Endothelial cell of umbilical vein (primary cell): ENCODE data around the gene ITGA6. TPM values are rescaled to one million over a fixed set of nuclear protein-coding genes. Genes with fewer than 3 reads are reported as not detected.

ENCODE experiments used
- BruUV-seq: library from RNA; stranded (reverse); fragments of 400-500 nt; replicated peaks from 2 replicates; lab custom pipeline; 2021; lab: Mats Ljungman, UMichigan
- CTCF ChIA-PET: fragments of 300-600, 350-600 bp; sonication (Branson Sonifier 250); formaldehyde crosslinking; loops from one replicate; lab custom pipeline; 2021; ENCODE audit warnings: antibody characterized with exemption, inconsistent platforms; lab: Charles Lee
- POLR2A ChIA-PET: fragments of 300-600, 350-600 bp; sonication (Branson Sonifier 250); formaldehyde crosslinking; loops from one replicate; lab custom pipeline; 2021; ENCODE audit warnings: antibody characterized with exemption, inconsistent platforms; lab: Charles Lee
- DNase-seq: peaks from one replicate; pipeline ENCODE4 v3.0.0-alpha.2; 2011; ENCODE audit warnings: low read depth, low spot score
- FAIRE-seq: peaks from 2 replicates; lab custom pipeline; 2011; peaks lifted over from hg19 to GRCh38; lab: Jason Lieb, UNC
- H2AFZ ChIP-seq: 2 replicates; pipeline ENCODE4 v1.6.0; 2012; ENCODE audit warnings: low read depth, low read length, control low read depth, inconsistent platforms
- H3K27ac ChIP-seq: 2 replicates; pipeline ENCODE4 v1.5.1; 2011; ENCODE audit warnings: low read depth, mild to moderate bottlenecking, control low read depth, low read length, moderate library complexity; ENCODE audit not compliant: insufficient read depth
- H3K27me3 ChIP-seq, 2 experiments: 2 replicates each; pipeline versions ENCODE4 v1.6.0 to v1.6.1; 2011; ENCODE audit warnings: low read length in 2 of 2, mixed read lengths in 1 of 2; ENCODE audit not compliant: control insufficient read depth in 2 of 2, insufficient read depth in 2 of 2
- H3K36me3 ChIP-seq, 2 experiments: 2 replicates in 1 of 2; 3 replicates in 1 of 2; pipeline ENCODE4 v1.5.1; 2011; ENCODE audit warnings: low read length in 2 of 2, mild to moderate bottlenecking in 1 of 2, moderate library complexity in 1 of 2; ENCODE audit not compliant: control insufficient read depth in 2 of 2, insufficient read depth in 2 of 2; ENCODE audit errors: extremely low read depth in 1 of 2
- H3K4me1 ChIP-seq: 3 replicates; pipeline ENCODE4 v1.5.1; 2011; ENCODE audit warnings: mild to moderate bottlenecking, low read length; ENCODE audit not compliant: control insufficient read depth, insufficient read depth; ENCODE audit errors: extremely low read depth
- H3K4me2 ChIP-seq: 2 replicates; pipeline ENCODE4 v1.6.1; 2011; ENCODE audit warnings: low read length, control low read depth, mixed read lengths; ENCODE audit not compliant: insufficient read depth
- H3K4me3 ChIP-seq, 3 experiments: fragments of 200-600 bp in 1 of 3; sonication (generic), shearing (Covaris generic) in 1 of 3; replicated peaks in 1 of 3; 2 replicates each; pipeline ENCODE4 v1.5.1; 2011 to 2016; ENCODE audit warnings: control low read depth in 3 of 3, low read length in 3 of 3, mild to moderate bottlenecking in 2 of 3, inconsistent platforms in 1 of 3, low read depth in 1 of 3, moderate library complexity in 1 of 3; ENCODE audit not compliant: insufficient read depth in 1 of 3
- H3K79me2 ChIP-seq: 2 replicates; pipeline ENCODE4 v1.6.0; 2012; ENCODE audit warnings: low read length, inconsistent platforms; ENCODE audit not compliant: control insufficient read depth, insufficient read depth
- H3K9ac ChIP-seq: replicated peaks from 2 replicates; pipeline ENCODE3; 2011; ENCODE audit warnings: low read length, control low read depth; ENCODE audit not compliant: insufficient read depth; ENCODE audit errors: extremely low read depth
- H3K9me1 ChIP-seq: replicated peaks from 3 replicates; pipeline ENCODE4 v1.6.0; 2011; ENCODE audit warnings: mild to moderate bottlenecking, low read length; ENCODE audit not compliant: control insufficient read depth, insufficient read depth; ENCODE audit errors: extremely low read depth
- H3K9me3 ChIP-seq: replicated peaks from 2 replicates; pipeline ENCODE4 v1.5.1; 2012; ENCODE audit warnings: low read length, inconsistent platforms; ENCODE audit not compliant: control insufficient read depth, insufficient read depth
- H4K20me1 ChIP-seq: replicated peaks from 2 replicates; pipeline ENCODE3; 2011; ENCODE audit warnings: mild to moderate bottlenecking, low read length; ENCODE audit not compliant: control insufficient read depth, insufficient read depth; ENCODE audit errors: extremely low read depth
- EZH2 ChIP-seq: IDR thresholded peaks from 2 replicates; pipeline ENCODE4 v1.6.1; 2012; ENCODE audit warnings: borderline replicate concordance, low read depth, mild to moderate bottlenecking, moderate library complexity, low read length, inconsistent platforms; ENCODE audit not compliant: severe bottlenecking
- FOS ChIP-seq: IDR thresholded peaks from 2 replicates; pipeline ENCODE4 v1.6.1; 2011; ENCODE audit warnings: mild to moderate bottlenecking, low read length, moderate library complexity, borderline replicate concordance; ENCODE audit not compliant: insufficient read depth
- GATA2 ChIP-seq: IDR thresholded peaks from 2 replicates; pipeline ENCODE4 v1.7.0; 2011; ENCODE audit warnings: low read depth, mild to moderate bottlenecking, moderate library complexity, mixed read lengths, low read length; ENCODE audit not compliant: insufficient read length, insufficient read depth
- JUN ChIP-seq: IDR thresholded peaks from 2 replicates; pipeline ENCODE4 v1.6.1; 2011; ENCODE audit warnings: borderline replicate concordance, low read depth; ENCODE audit not compliant: insufficient read length, insufficient read depth
- MYC ChIP-seq: IDR thresholded peaks from one replicate; pipeline ENCODE4 v1.6.1; 2011; ENCODE audit warnings: mild to moderate bottlenecking, low read depth, low read length
- POLR2A ChIP-seq: IDR thresholded peaks from 2 replicates; pipeline ENCODE4 v1.6.1; 2012; ENCODE audit warnings: low read depth, mild to moderate bottlenecking, control low read depth, low read length
- POLR2AphosphoS5 ChIP-seq: IDR thresholded peaks from 2 replicates; pipeline ENCODE4 v1.6.1; 2012; ENCODE audit warnings: low read depth, mild to moderate bottlenecking, control low read depth, low read length, moderate library complexity; ENCODE audit not compliant: insufficient read depth
- dilution Hi-C: fragments of 300-500 bp; cut with MboI; formaldehyde crosslinking; loops from one replicate; pipeline ENCODE4 v1.15.0; 2019; ENCODE audit warnings: low sequenced_read_pairs; ENCODE audit not compliant: extremely low pct_ligation_motif_present
- intact Hi-C: fragments of 100-400 bp; cut with micrococcal nuclease; formaldehyde crosslinking; loops from one replicate; pipeline ENCODE4 v1.10.0; 2022
- polyA plus RNA-seq, 4 experiments: library from polyadenylated mRNA; depleted of rRNA in 3 of 4; stranded (reverse) in 3 of 4; unstranded in 1 of 4; fragments of >200 nt; gene quantifications; 2 replicates each; pipeline versions ENCODE4 v1.2.1 to v1.2.3, GENCODE V29; 2011 to 2012; ENCODE audit warnings: missing spikeins in 1 of 4
- total RNA-seq: library from RNA; stranded (reverse); gene quantifications from 2 replicates; pipeline ENCODE4 v1.2.3, GENCODE V29; 2021
- TF ChIP-seq, protein P1 (sequence below): IDR thresholded peaks from 2 replicates; pipeline ENCODE4 v1.6.1; 2011; ENCODE audit not compliant: insufficient read depth, insufficient read length
- TF ChIP-seq, protein P2 (sequence below), 2 donors: IDR thresholded peaks; 1 replicate in 1 of 2; 2 replicates in 1 of 2; pipeline ENCODE4 v1.5.1; 2011; ENCODE audit warnings: low read length in 2 of 2, mild to moderate bottlenecking in 2 of 2, moderate library complexity in 2 of 2, control low read depth in 1 of 2, inconsistent platforms in 1 of 2, low read depth in 1 of 2; ENCODE audit not compliant: insufficient read depth in 1 of 2; ENCODE audit errors: extremely low read depth in 1 of 2

ITGA6 gene
- total and polyA plus RNA-seq, 2 donors (not counting 3 experiments of a cell fraction or from before 2014, with no cell fraction given): 24.9 to 208 TPM

DNA sequence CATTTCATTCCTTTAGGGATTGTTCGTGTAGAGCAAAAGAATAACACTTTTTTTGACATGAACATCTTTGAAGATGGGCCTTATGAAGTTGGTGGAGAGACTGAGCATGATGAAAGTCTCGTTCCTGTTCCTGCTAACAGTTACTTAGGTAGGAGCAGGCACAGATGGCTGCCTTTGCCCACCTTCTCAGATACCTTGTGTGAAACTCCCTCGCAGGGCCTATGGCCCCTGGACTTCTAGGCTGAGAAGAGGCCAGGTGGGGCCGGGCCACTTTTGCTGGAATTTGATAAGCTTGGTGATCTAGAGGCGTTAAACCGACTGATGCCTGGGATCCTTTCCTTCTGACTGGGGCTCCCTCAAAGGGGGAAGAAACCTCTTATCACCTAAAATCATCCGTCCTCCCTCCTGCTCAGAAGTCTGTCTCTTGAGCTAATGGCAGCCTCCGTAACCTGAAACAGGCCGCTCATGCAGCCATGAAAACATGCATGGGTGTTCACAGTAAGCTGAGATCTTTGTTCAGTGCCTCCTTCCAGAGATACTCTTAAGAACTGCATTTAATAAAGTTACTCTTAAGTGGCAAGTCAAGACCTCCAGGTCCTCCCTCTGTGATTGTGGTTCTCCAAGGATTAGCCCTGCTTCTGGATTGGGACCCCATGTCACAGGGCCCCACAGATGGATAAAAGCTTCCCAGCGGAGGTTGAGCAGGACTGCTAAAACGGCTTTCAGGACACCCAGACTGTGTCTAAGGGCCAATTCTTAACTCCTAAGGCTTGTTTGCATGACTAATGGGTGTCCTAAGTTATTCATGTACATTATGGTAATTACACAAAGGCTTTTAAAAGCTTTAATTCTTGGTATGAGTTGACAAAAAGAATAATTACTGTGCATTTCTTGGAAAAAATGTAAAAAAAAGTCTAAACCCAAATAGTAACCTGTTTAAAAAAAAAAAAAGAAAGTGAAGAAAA is 43.9 kb downstream of the ITGA6 start:
- ChIA-PET CTCF (interaction anchor here (0.9 to 1.1 kb wide), 3 partner anchors 10 to 299 kb away, joined by 5 read pairs; no protein-coding TSS in a partner anchor), POLR2A (no interaction called here)
- no peaks in the 10 kb centered on the region for H3K79me2 ChIP-seq
- no peak overlapping the region for H3K4me2 ChIP-seq
- no peaks in the 10 kb centered on the region for H3K4me1 ChIP-seq
- dilution Hi-C loops (no loop called here), intact Hi-C loops (no loop called here)
- H3K9me1 ChIP-seq: no peaks in the 10 kb centered on the region
- TF ChIP-seq, protein P1, sequence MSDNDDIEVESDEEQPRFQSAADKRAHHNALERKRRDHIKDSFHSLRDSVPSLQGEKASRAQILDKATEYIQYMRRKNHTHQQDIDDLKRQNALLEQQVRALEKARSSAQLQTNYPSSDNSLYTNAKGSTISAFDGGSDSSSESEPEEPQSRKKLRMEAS: no peak
- TF ChIP-seq, protein P2, sequence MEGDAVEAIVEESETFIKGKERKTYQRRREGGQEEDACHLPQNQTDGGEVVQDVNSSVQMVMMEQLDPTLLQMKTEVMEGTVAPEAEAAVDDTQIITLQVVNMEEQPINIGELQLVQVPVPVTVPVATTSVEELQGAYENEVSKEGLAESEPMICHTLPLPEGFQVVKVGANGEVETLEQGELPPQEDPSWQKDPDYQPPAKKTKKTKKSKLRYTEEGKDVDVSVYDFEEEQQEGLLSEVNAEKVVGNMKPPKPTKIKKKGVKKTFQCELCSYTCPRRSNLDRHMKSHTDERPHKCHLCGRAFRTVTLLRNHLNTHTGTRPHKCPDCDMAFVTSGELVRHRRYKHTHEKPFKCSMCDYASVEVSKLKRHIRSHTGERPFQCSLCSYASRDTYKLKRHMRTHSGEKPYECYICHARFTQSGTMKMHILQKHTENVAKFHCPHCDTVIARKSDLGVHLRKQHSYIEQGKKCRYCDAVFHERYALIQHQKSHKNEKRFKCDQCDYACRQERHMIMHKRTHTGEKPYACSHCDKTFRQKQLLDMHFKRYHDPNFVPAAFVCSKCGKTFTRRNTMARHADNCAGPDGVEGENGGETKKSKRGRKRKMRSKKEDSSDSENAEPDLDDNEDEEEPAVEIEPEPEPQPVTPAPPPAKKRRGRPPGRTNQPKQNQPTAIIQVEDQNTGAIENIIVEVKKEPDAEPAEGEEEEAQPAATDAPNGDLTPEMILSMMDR (IDR thresholded peaks at IDR 0.05; ENCODE audit: extremely low read depth in 1 of 2, insufficient read depth in 1 of 2, low read depth in 1 of 2, low read length in 2 of 2): no peak
- TF ChIP-seq FOS (no peak), POLR2AphosphoS5 (no peak), POLR2A (no peak), EZH2 (no peak), GATA2 (no peak), MYC (no peak), JUN (no peak)
- FAIRE-seq: no peak
- H3K4me3 ChIP-seq: no peak overlapping the region
- no TSS peak for BruUV-seq
- H4K20me1 ChIP-seq: no peaks in the 10 kb centered on the region
- no peak overlapping the region for H3K9ac ChIP-seq
- no peaks in the 10 kb centered on the region for H3K27me3 ChIP-seq
- no peak overlapping the region for H2AFZ ChIP-seq
- H3K9me3 ChIP-seq: no peaks in the 10 kb centered on the region
- H3K27ac ChIP-seq: no peak overlapping the region
- peaks cover 0 to 8% of the 10 kb centered on the region in 2 experiments for H3K36me3 ChIP-seq
- no peak for DNase-seq
